Medulla oblongata (tissue), 1 donor: ENCODE measurements around the gene FGL2.
A peak's percentile ranks its signal among the peaks of the same experiment; 100 is the strongest.
"Not testable (repeated sequence)": the region's sequence is repeated elsewhere in the genome, so short reads cannot be mapped to it uniquely, and the experiment has no call there.

ENCODE experiments used
- DNase-seq: peaks from one replicate; pipeline ENCODE4 v3.0.0-alpha.2; 2015; ENCODE audit errors: extremely low spot score

The FGL2 gene, protein sequence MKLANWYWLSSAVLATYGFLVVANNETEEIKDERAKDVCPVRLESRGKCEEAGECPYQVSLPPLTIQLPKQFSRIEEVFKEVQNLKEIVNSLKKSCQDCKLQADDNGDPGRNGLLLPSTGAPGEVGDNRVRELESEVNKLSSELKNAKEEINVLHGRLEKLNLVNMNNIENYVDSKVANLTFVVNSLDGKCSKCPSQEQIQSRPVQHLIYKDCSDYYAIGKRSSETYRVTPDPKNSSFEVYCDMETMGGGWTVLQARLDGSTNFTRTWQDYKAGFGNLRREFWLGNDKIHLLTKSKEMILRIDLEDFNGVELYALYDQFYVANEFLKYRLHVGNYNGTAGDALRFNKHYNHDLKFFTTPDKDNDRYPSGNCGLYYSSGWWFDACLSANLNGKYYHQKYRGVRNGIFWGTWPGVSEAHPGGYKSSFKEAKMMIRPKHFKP

DNA sequence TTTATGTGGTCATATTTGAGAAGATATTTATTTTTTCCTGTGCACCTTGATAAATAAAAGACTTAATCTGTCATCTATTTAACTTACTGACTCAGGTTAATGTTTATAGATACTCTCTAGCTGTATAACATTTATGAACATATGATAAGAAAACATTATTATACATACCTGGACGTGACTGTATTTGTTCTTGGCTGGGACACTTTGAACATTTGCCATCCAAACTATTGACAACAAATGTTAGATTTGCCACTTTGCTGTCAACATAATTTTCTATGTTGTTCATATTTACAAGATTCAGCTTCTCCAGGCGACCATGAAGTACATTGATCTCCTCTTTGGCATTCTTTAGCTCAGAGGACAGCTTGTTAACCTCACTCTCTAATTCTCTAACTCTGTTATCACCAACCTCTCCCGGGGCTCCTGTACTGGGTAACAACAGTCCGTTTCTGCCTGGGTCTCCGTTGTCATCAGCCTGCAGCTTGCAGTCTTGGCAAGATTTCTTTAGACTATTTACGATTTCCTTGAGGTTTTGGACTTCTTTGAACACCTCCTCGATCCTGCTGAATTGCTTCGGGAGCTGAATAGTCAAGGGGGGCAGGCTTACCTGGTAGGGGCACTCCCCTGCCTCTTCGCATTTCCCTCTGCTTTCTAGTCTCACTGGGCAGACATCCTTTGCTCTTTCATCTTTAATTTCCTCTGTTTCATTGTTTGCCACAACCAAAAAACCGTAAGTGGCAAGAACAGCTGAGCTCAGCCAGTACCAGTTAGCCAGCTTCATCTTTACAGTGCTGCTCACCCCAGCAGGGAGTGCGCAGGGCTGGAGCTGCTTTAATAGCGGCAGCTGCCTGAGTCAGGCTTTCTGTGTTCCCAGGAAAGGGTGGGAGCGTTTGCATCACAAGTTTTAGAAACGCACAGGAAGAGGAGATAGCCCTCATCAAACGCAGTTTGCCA, at the start of gene FGL2:
Gene FGL2, minus strand, starts transcription at position 807 of the 954 bp plus-strand sequence. Its CDS starts 26 bp downstream, at position 781.
- peak; percentile 71 for DNase-seq

DNA sequence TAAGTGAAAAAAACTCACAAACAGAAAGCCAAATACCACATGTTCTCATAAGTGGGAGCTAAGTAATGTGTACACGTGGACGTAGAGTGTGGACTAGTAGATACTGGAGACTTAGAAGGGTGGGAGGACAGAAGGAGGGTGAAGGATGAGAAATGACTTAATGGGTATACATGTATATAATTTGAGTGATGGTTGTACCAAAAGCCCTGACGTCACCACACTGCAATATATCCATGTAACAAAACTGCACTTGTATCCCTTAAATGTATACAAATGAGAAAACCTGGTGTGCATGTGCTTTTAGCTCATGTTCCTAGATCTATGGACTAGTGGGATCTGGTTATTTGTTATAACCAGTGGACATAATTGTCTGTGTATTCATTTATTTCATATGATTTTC, 48.5 kb upstream of the FGL2 start:
- no peak for DNase-seq

DNA sequence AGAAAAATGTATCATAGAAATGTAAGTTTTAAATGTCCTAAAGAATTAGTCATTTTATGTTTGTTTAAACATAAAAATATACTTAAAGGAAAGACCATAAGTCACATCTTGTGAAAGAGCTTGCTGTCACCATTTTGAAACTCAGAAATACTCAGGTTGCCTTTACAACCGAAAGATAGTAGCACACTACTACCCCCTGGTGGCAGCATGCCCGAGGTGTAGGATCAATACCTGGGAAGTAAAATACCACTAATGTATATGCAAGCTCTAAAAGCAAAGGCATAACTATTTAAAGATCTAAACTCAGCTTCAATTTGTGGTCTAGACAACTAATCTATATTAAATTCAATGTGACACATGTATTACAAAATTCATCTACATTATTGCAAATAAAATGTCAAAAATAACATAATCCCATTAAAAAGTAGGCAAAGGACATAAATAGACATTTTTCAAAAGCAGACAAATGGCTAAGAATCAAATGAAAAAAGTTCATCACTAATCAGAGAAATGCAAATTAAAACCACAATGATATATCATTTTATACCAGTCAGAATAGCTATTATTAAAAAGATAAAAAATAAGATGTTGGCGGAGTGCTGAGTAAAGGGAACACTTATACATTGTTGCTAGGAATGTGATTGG, 47.7 kb upstream of the FGL2 start:
- DNase-seq: peak; percentile 77

DNA sequence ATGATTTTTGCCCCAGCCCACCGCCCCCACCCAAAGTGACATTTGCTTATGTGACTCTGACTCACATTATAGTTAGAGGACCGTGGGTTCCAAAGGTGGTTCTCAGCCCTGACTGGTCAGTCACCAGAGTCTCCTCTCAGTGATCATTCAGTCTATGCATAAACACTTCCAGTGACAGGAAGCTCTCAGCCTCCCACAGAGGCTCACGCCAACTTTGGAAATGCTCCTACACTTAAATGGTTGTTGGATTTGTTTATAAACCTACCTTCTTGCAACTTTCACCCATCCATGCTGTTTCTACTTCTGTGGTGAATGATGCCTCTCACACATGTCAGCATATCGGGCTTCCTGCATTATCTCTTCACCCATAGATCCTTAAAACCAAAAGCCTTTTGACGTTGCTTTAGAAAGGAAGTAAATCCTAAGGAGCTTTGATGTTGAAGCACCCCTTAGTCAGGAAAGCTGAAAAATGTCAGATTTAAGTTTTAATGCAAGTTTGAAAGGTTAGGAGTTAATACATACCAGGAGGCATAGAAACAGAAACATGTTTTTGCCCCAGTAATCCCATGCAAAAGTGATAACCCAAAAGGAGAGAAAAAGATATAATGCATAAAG, 46.5 kb upstream of the FGL2 start:
- no peak for DNase-seq

DNA sequence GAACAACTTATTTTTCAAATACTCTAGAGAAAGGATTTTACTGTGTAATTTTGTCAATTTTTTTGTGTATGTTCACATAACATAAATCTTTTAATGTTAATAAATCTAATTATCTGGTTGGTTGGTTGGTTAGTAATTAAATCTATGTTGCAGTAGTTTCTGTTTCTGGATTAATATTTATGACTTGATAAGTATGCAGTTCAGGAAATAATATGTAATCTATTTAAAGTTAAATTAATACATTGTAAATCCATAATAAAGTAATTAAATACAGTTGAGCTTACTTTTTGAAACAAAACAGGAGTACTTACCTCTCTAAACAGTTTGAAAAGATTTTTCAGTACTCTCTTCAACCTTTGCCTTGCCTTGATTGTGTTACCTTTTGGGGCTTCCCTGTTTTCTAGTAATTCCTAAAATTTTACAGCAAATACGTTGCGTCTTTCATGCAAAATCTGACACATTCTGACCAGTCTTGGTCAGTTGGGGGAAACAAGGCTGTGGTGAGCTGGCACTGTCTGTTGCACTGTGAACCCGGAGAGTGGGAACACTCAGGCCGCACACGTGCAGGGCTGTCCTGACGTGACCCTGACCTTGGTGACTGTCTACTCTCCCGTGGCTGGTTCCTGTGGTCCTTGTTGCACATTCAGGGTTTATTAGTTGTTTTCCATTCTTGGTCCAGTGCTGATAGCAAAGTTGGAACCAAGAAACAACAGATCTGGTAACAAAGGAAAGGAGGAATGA, 45.6 kb upstream of the FGL2 start:
- DNase-seq: no peak

DNA sequence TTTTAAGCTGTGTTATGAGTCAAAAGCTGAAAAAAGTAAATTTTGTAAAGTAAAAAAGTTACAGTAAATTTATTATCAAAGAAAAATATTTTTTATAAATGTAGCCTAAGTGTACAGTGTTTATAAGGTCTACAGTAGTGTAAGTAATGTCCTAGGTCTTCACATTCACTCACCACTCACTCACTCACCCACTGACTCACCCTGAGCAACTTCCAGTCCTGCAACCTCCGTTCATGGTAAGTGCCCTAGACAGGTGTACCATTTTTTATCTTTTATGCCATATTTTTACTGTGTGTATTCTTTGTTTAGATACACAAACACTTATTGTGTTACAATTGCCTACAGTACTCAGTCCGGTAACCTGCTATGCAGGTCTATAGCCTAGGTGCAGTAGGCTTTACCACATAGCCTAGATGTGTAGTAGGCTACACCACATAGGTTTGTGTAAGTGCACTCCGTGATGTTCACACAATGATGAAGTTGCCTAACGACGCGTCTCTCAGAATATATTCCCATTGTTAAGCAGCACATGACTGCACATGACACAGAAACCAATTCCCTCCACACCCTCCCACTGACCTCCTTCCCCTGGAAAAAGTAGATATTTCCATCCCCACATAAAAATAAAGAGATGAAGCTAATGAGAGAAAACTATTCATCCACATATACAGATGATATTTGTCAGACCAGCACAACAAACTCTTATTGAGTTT, 44.8 kb upstream of the FGL2 start:
- DNase-seq: no peak

DNA sequence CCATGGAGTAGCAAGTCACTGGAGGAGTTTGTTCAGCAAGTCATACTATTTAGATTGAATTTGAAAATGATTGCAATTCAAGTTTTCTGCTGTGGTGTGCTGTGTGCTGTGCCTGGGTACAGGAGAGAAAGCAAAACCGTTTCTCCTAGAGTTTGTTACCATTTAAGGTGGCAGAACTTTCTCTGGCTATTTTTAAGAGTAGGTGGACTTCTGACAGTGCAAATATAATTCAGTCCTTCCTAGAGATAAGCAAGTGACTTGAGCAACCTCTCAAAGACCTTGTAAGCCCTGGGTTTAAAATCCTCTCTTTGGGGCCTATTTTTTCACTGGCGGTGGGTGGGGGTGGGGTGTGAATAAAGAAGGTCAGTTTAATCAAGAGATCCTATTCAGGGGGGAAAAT, 42.9 kb upstream of the FGL2 start:
- no peak for DNase-seq

DNA sequence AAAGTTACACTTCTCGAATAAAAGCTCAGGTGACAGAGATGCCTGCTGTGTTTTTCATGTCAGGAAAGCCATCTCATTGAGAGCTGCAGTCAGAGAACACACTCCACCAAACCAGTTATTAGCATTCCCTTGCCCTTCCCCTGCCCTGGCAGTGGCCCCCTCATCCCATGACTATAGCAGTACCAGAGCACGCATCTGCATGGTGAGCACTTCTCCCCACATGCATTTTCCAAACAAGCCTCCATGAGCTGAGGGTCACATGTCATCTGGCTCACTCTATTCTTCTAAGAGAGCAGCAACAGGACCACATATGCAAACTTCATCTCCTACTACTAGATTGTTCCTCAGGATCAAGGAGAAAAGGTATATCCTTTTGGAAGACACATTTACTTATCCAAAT, 42.4 kb upstream of the FGL2 start:
- peak; percentile 63 for DNase-seq

DNA sequence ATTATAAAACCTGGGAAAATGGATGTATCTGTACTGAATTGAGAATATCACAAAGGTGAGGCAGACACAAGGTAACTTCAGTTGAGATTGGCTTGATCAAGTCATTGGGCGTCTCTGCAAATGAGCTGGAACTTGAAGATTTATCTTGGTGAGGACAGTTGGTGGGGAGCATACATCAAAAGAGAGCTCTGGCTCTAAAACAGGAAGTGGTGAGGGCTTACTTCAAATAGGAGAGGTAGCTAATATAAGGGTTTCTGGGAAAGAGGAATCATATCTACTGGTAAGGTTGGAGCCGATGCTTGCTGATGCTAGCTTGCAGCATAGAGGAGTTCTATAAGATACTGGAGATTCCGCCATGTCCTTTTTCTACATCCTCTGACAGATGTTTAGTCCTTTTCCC, 39.9 kb upstream of the FGL2 start:
- DNase-seq: no peak

DNA sequence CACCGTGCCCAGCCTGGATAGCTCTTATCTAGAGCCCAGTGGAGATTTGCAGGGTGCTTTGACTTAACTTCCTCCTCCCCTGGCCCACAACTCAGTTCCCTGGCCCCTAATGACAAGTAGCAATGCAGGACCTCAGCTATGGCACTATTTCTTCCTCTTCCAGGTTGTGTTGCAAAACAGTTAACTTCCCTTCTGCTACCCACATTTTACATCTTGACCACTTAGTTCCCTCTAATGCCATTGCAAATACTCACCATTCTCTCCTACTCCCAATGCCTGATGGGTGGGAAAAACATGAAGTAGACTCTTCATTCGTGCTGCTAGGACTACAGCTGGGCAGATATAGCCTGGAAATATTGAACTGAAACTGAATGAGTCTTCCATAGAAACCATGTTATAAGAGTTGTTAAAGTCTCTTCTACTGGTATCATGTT, 39.1 kb upstream of the FGL2 start:
- peak; percentile 92 for DNase-seq

DNA sequence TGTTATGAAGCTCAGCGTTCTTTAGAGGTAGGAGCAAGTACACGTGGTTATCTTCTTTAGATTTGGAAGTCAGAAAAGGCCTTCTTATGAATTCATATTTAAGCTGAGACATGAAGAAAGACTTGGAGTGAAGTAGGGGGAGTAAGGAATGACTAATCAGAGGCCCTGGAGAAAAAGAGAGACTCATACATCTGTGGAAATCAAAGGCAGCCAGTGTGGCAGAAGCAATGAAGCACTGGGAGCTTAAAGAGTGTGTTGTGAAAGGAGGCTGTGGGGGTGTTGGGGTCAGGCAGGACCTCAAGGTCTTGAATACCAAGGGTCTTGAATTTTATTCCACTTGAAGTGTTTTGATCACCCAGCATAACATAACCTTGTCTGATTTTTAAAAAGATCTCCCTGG, 35.7 kb upstream of the FGL2 start:
- DNase-seq: no peak

DNA sequence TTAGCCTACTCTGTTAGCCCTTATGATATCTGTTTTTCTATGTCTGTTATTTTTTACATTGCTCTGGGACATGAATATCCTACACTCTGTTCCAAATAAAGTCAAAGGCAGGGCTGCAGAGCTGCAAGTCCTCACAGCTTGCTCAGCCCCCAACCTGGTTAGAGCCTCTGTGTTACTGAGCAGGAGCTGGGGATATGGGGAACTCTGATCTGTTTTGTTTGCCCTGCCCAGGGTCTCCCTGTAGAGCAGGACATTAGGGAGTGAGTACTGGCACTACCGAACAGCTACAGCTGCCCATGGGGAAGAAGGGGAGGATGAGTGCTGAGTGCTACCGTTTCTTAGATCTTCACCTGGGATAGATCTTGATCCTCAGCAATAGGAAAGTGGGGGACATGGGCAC, 32.8 kb upstream of the FGL2 start:
- no peak for DNase-seq

DNA sequence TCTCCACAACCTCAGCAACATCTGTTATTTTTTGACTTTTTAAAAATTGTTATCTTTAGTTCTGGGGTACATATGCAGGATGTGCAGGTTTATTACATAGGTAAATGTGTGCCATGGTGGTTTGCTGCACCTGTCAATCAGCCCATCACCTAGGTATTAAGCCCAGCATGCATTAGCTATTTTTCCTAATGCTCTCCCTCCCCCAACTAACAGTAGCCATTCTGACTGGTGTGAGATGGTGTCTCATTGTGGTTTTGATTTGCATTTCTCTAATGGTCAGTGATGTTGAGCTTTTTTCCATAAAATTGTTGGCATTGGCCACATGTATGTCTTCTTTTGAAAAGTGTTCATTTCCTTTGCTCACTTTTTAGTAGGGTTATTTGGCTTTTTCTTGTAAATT, 29.2 kb upstream of the FGL2 start:
- DNase-seq: not testable (repeated sequence)

DNA sequence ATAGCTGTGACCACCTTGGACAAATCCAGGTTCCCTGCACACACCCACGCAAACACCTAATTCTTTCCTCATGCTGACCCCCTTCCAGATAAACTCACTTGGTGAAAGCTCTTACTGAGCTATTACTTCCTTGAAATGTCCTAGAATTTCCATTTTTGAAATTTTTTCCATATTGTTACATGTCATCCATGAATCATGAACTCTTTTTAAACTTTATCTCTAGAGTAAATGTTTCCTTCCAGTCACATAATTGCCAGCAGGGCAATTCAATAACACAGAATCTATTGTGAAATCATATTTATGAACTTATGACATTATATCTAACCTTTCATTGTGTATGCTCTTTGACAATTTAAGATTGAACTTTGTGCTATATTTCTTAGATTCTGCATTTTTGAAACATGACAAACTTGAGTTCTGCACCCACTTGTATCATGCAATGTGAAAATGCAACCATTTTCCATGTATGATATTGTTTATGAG, 26.8 kb upstream of the FGL2 start:
- DNase-seq: no peak

DNA sequence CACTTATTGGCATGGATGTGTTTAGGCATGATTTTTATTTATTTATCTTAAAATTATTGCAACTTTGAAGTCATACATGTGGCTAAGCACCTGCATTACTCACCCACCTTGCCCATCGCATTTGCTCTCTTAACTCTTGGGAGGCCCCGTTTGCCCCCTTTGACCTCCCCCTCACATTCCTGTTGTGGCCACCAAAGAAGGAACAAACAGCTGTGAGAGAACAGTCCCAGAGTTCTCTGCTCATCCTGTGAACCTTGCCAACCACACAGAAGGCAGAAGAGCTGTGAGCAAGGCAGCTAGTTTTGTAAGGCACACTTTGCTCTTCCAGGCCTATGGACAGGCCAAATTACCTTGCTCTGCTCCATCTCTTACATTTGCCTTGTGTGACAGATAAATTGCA, 23.6 kb upstream of the FGL2 start:
- no peak for DNase-seq

DNA sequence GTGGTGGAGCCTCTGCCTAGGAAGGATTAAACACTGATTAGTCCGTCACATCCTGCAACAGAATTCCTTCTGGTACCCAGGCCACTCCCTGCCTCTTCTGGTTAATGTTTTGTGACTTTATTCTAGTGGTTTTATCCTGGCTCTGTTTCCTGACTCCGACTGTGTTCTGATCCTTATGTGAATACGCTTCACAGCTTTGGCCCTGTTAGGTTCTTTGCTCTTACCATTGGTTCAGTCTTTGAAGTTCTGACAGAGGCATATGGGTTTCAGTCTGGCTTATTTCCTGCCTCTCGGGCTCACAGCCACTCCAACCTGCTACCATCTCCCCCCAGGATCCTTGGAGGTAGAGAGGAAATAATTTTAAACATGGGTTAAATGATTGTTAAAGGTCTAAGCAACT, 23.2 kb upstream of the FGL2 start:
- no peak for DNase-seq

DNA sequence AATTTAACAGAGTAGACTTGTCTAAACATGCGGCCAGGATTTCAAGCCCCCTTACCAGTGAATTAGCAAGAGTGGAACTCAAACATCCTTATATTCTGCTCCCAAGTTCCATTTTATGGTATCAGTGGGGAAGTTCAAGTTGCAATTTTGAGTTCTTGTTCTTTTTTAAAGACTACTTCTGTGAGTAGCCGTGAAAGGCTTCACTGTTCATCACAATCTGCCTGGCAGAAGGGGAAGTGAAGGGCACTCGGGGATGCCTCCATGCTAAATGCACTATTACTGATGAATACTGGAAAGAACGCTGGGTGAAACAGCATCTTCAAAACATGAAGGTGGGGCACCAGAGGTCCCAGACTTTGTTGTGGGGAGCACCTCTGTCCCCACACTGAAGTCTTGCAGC, 22.4 kb upstream of the FGL2 start:
- peak; percentile 71 for DNase-seq

DNA sequence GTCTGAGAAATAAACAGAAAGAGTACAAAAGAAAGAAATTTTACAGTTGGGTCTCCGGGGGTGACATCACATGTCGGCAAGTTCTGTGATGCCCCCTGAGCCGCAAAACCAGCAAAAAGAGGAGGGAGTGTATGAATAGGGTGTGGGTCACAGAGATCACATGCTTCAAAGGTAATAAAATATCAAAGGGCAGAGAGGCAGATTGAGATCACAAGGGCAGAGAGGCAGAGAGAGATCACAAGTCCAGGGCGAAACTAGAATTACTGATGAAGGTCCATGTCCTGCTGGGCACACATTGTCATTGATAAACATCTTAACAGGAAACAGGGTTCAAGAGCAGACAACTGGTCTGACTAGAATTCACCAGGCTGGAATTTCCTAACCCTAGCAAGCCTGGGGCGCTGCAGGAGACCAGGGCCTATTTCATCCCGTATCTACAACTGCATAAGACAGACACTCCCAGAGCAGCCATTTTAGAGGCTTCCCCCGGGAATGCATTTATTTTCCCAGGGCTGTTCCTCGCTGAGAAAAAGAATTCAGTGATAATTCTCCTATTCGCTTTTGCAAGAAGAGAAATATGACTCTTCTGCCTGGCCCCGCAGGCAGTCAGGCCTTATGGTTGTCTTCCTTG, 20.2 kb upstream of the FGL2 start:
- not testable (repeated sequence) for DNase-seq

DNA sequence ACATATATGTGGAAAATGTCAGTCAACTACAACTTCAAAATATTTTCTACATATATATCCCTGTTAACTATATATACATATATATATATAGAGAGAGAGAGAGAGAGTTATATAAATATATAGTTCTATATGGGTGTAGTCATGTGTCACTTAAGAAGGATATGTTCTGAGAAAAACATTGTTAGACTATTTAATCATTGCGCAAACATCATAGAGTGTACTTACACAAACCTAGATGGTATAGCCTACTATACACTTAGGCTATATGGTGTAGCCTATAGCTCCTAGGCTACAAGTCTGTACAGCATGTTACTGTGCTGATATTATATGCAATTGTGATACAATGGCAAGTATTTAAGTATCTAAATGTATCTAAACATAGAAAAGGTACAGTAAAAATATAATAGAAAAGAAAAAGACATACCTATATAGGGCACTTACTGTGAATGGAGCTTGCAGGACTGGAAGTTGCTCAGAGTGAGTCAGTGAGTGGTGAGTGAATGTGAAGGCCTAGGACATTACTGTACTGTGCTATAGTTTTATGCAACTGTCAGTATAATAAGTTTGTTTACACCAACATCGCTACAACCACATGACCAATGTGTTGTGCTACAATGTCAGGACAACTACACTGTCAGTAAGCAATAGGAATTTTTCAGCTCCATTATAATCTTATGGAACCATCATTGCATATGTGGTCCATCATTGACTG, 18.0 kb upstream of the FGL2 start:
- DNase-seq: no peak
